ENCODE results near the gene CIAO1. TPM values are rescaled to one million over a fixed set of nuclear protein-coding genes. Genes with fewer than 3 reads are reported as not detected.

The CIAO1 gene
- total RNA-seq, 6 experiments from 2014 or later, result 54.9 to 71.4 (median 60.4) TPM

DNA sequence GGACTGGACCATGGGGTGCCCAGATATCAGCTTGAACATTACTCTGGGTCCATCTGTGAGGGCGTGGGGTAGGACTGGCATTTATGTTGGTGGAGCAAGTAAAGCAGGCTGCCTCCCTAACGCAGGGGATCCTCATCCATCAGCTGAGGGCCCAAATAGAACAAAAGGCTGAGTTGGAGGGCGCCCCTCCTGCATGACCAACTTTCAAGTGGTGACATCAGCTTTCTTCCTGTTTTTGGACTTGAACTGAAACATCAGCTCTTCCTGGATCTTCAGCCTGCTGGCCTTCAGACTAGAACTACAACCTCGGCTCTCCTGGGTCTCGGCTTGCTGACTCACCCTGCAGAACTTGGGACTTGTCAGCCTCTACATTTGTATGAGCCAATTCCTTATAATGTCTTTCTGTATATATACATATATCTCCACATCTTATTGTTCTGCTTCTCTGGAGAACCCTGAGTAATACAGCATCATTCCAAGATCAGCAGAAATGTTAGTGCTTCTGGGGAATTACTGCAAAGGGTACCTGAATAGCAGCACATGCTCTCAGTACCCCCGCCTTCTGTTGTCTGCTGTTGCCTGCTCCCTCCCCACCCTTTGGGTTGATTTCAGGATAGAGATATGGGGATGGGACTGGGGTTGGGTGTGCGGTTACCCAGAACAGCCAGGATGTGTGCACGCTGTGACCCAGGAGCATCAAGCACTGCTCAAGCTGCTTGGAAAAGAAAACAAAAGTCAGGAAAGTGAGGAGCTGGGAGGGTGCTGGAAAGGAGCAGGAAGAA is 20.2 kb upstream of the CIAO1 start:
- Mint-ChIP-seq H3K4me3 (peak overlapping the region; percentile 12; the same call in 1 of the 2 replicates), H3K9me3 (peaks cover 7% of the 10 kb centered on the region), H3K36me3 (ENCODE audit: low read depth) (peaks cover 24% of the 10 kb centered on the region), H3K27ac (peak overlapping the region; percentile 53), H3K4me1 (ENCODE audit: low read depth) (peaks cover 75% of the 10 kb centered on the region), H3K27me3 (ENCODE audit: insufficient read depth) (peaks cover 1% of the 10 kb centered on the region)
- TF ChIP-seq CTCF (IDR thresholded peaks at IDR 0.05), result no peak
- DNase-seq, result peak; percentile 46

- DNase-seq, result no peak
- Mint-ChIP-seq H3K9me3 (peaks cover 7% of the 10 kb centered on the region), H3K36me3 (ENCODE audit: low read depth) (peaks cover 26% of the 10 kb centered on the region), H3K27me3 (ENCODE audit: insufficient read depth) (peaks cover 1% of the 10 kb centered on the region), H3K27ac (peak overlapping the region; percentile 12; the same call in 1 of the 2 replicates), H3K4me3 (no peak overlapping the region), H3K4me1 (ENCODE audit: low read depth) (peaks cover 75% of the 10 kb centered on the region)
- no peak for TF ChIP-seq CTCF (IDR thresholded peaks at IDR 0.05)
These were observed 19.0 kb upstream of the CIAO1 start for GRCh38 chr2:96247009-96247408.

DNA sequence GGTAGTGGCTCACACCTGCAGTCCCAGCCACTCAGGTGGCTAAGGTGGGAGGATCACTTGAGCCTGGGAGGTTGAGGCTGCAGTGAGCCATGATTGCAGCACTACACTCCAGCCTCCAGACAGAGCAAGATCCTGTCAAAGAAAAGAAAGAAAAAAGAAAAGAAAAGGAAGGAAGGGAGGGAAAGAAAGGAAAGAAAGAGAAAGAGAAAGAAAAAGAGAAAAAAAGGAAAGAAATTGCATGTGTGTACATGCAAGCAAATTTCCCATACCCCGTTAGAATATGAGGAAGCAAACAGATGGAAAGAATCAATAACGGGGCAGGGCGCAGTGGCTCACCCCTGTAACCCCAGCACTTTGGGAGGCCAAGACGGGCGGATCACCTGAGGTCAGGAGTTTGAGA is 18.1 kb upstream of the CIAO1 start:
- DNase-seq, result no peak
- H3K27me3 Mint-ChIP-seq (ENCODE audit: insufficient read depth), result peaks cover 1% of the 10 kb centered on the region
- H3K4me1 Mint-ChIP-seq (ENCODE audit: low read depth), result peaks cover 73% of the 10 kb centered on the region
- H3K27ac Mint-ChIP-seq, result no peak overlapping the region
- 0 out of 2 replicates have a peak overlapping the region, but pooled peaks have one; percentile 31 for H3K4me3 Mint-ChIP-seq
- TF ChIP-seq CTCF (IDR thresholded peaks at IDR 0.05), result no peak
- H3K9me3 Mint-ChIP-seq, result peaks cover 7% of the 10 kb centered on the region
- H3K36me3 Mint-ChIP-seq (ENCODE audit: low read depth), result peaks cover 31% of the 10 kb centered on the region

- no peak for DNase-seq
- Mint-ChIP-seq H3K9me3 (peaks cover 7% of the 10 kb centered on the region), H3K27ac (no peak overlapping the region), H3K4me3 (no peak overlapping the region), H3K4me1 (ENCODE audit: low read depth) (peaks cover 69% of the 10 kb centered on the region), H3K27me3 (ENCODE audit: insufficient read depth) (no peaks in the 10 kb centered on the region; the same call in 1 of the 2 replicates), H3K36me3 (ENCODE audit: low read depth) (peaks cover 36% of the 10 kb centered on the region)
- TF ChIP-seq CTCF (IDR thresholded peaks at IDR 0.05), result no peak
These were observed 17.4 kb upstream of the CIAO1 start for GRCh38 chr2:96248624-96249023.

DNA sequence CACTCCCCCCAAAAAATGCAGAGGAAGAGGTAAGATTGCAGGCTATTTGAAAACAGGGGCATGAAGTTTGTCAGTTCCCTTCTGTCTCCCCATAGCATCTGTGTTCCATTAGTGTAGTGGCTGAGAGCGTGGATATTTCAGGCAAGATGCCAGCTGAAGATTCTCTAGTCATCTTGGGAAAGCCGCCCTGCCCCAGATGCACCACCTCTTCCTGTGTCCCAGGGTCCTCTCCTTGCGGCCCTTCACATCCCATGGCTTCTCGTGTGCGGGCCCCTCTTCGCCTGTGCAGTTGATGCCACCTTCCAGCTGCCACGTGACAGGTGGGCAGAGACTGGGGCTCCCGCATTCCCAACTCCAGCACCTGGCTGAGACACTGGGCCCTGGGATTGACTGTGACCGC is 16.4 kb upstream of the CIAO1 start:
- H3K9me3 Mint-ChIP-seq, result peaks cover 7% of the 10 kb centered on the region
- H3K4me1 Mint-ChIP-seq (ENCODE audit: low read depth), result peaks cover 69% of the 10 kb centered on the region
- H3K27me3 Mint-ChIP-seq (ENCODE audit: insufficient read depth), result no peaks in the 10 kb centered on the region; the same call in 1 of the 2 replicates
- DNase-seq, result peak; percentile 72
- H3K27ac Mint-ChIP-seq, result peak overlapping the region; percentile 74
- H3K4me3 Mint-ChIP-seq, result peak overlapping the region; percentile 27; the same call in 1 of the 2 replicates
- no peak for TF ChIP-seq CTCF (IDR thresholded peaks at IDR 0.05)
- peaks cover 42% of the 10 kb centered on the region for H3K36me3 Mint-ChIP-seq (ENCODE audit: low read depth)

Data from HFFc6 (cell line).